Loucy (cell line): ENCODE measurements around the gene ARR3.

Experiments used
- H2AFZ ChIP-seq: fragments of 200-600 bp; sonication (generic); 2 replicates; pipeline ENCODE4 v1.6.0; 2016; ENCODE audit warnings: antibody characterized with exemption, mild to moderate bottlenecking, low read length, moderate library complexity
- H3F3A ChIP-seq: fragments of 200-600 bp; 2 replicates; pipeline ENCODE4 v1.6.0; 2016; ENCODE audit warnings: antibody characterized with exemption, low read depth, mild to moderate bottlenecking
- H3K27me3 ChIP-seq: fragments of 200-600 bp; sonication (generic); 2 replicates; pipeline ENCODE4 v1.6.1; 2014; ENCODE audit warnings: low read length, mild to moderate bottlenecking; ENCODE audit not compliant: insufficient read depth, poor library complexity, severe bottlenecking
- H3K36me3 ChIP-seq: fragments of 200-600 bp; sonication (generic); 2 replicates; pipeline ENCODE4 v1.6.1; 2016; ENCODE audit warnings: low read length; ENCODE audit not compliant: insufficient read depth
- H3K4me1 ChIP-seq: fragments of 200-600 bp; sonication (generic); 2 replicates; pipeline ENCODE4 v1.5.1; 2014; ENCODE audit warnings: low read length, mild to moderate bottlenecking; ENCODE audit not compliant: insufficient read depth, poor library complexity, severe bottlenecking
- H3K4me2 ChIP-seq: fragments of 200-600 bp; sonication (generic); 2 replicates; pipeline ENCODE4 v1.6.0; 2014; ENCODE audit warnings: antibody characterized with exemption, low read length, low read depth, mild to moderate bottlenecking; ENCODE audit not compliant: poor library complexity, severe bottlenecking
- H3K4me3 ChIP-seq: fragments of 200-600 bp; sonication (generic); 2 replicates; pipeline ENCODE4 v1.5.1; 2014; ENCODE audit warnings: low read length, mild to moderate bottlenecking, mixed read lengths; ENCODE audit not compliant: poor library complexity, severe bottlenecking
- H3K79me2 ChIP-seq: fragments of 200-600 bp; sonication (generic); 2 replicates; pipeline ENCODE4 v1.6.1; 2014; ENCODE audit warnings: low read length; ENCODE audit not compliant: insufficient read depth
- H3K9ac ChIP-seq: fragments of 200-600 bp; sonication (generic); 2 replicates; pipeline ENCODE4 v1.6.0; 2014; ENCODE audit warnings: mild to moderate bottlenecking, low read depth, low read length, moderate library complexity; ENCODE audit not compliant: poor library complexity, severe bottlenecking
- H3K9me2 ChIP-seq: fragments of 200-600 bp; sonication (generic); replicated peaks from 2 replicates; pipeline ENCODE4 v1.6.1; 2016; ENCODE audit warnings: low read depth, low read length, mixed read lengths
- H3K9me3 ChIP-seq: fragments of 200-600 bp; sonication (generic); 2 replicates; pipeline ENCODE4 v1.6.1; 2014; ENCODE audit warnings: mild to moderate bottlenecking, antibody characterized with exemption, low read length, low read depth; ENCODE audit not compliant: insufficient read depth
- H4K20me1 ChIP-seq: fragments of 200-600 bp; sonication (generic); 2 replicates; pipeline ENCODE4 v1.6.0; 2014; ENCODE audit warnings: antibody characterized with exemption, low read length, mild to moderate bottlenecking; ENCODE audit not compliant: insufficient read depth, poor library complexity, severe bottlenecking
- CTCF ChIP-seq: fragments of 200-600 bp; sonication (generic); conservative IDR thresholded peaks from 2 replicates; pipeline ENCODE4 v1.5.1; 2014; ENCODE audit warnings: mild to moderate bottlenecking, antibody characterized with exemption, low read length
- EZH2phosphoT487 ChIP-seq: fragments of 200-600 bp; IDR thresholded peaks from 2 replicates; pipeline ENCODE4 v1.6.1; 2018; ENCODE audit warnings: antibody characterized with exemption, mild to moderate bottlenecking, moderate library complexity, borderline replicate concordance

Gene ARR3

DNA sequence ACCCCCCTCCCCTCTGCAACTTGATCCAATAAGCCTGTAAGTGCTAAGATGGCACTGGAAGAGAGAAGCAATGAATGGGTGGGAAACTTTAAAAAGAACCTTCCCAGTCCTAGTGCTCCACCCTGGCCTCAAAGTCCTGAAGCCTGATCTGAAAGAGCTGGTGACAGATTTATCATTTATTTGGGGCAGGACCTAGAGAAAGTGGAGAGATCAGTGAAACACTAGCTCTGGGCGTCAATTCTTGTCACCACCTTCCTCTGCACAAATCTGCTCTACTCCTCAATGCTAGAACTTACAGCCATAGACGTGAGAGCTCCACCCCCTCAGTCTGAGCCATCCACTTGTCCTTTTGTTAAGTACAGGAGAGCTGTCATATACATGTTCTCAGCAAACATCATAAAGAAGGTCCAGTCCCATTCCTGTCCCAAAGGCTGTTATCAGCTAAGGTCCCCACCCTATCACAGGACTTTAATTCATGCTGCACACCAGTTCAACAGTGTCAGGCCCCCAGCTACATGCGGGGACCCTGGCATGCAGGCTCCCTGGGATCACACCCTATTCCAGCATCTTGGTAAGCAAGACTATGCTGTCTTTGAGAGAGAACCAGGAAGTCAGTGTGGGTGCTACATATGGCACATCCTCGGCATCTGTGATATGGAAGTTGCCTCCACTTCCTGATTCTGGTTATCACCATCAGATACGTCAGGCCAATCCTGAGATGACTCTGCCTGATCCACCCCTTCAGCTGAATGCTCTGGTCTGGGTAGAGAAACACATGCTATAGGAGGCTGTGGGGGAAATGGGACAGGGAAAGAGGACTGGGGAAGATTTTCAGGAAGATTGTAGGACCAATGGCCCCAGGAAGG, 10.5 kb upstream of the ARR3 start:
- no peaks in the 10 kb centered on the region for H4K20me1 ChIP-seq
- H3K4me2 ChIP-seq, result no peak overlapping the region
- no peaks in the 10 kb centered on the region for H3K9me2 ChIP-seq
- H3F3A ChIP-seq, result no peaks in the 10 kb centered on the region
- no peaks in the 10 kb centered on the region for H3K79me2 ChIP-seq
- no peaks in the 10 kb centered on the region for H3K9me3 ChIP-seq
- H3K27me3 ChIP-seq, result no peaks in the 10 kb centered on the region
- no peak overlapping the region for H3K9ac ChIP-seq
- no peak overlapping the region for H3K4me3 ChIP-seq
- no peaks in the 10 kb centered on the region for H3K4me1 ChIP-seq
- TF ChIP-seq EZH2phosphoT487 (no peak), CTCF (no peak)
- H2AFZ ChIP-seq, result no peak overlapping the region
- H3K36me3 ChIP-seq, result no peaks in the 10 kb centered on the region

DNA sequence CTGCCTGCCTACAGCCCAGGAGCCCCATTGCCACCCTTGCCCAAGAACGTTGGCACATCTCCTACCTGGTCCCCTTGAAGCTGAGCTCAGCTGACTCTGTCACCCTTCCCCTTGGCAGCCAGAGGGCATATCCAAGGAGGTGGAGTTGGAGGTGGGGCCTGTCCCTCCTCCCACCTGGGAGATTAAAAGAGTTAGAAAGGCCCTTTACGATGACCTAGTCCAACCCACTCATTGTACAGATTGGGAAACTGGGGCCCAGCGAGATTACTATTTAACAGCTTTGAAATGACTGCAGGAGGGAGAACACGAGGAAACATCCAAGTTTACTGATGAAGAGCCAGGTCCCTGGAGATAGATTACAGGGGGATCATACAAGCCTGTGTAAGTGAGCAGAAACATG, 8.0 kb upstream of the ARR3 start, which contains the start of gene P2RY4:
TSS of gene P2RY4 (minus strand) at position 101 of the 400 bp plus-strand sequence. CDS start 580 bp downstream, outside the sequence.
- Histone ChIP-seq H4K20me1 (no peaks in the 10 kb centered on the region), H3K4me3 (no peak within 1 kb of the TSS), H3K79me2 (no peaks in the 10 kb centered on the region), H3K4me2 (no peak within 1 kb of the TSS), H3K4me1 (no peaks in the 10 kb centered on the region), H3K9me3 (no peaks in the 10 kb centered on the region), H3K9ac (no peak within 1 kb of the TSS), H3F3A (no peaks in the 10 kb centered on the region), H3K27me3 (no peaks in the 10 kb centered on the region), H2AFZ (no peak within 1 kb of the TSS), H3K9me2 (no peaks in the 10 kb centered on the region), H3K36me3 (no peaks in the 10 kb centered on the region)
- TF ChIP-seq CTCF (no peak), EZH2phosphoT487 (no peak)

DNA sequence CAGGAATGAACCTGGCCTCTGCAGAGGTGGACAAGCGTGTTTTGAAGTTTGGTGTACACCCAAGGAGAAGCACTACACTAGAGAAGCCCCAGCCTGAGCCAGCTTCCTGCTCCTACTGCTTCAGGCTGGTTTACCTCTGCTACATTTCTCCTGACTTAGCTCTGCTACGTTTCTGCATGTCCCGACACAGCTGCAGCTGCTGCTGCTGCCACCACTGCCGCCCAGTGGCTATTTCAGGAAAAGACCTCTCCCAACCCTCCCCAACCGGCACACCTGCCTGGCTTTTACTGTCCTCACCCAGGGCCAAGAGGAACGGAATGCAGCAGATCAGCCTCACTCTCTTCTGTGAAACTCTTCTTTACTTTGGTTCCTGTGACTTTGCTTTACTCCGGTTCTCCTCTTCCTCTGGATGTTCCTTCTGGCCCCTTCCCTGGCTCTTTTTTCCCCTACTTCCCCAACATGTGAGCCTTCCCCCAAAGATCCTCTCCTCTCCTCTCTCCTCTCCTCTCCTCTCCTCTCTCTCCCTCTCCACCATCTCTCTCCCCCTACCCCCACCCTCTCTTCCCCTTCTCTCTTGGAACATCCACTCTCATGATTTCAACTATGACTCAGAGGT, 5.1 kb upstream of the ARR3 start:
- no peaks in the 10 kb centered on the region for H4K20me1 ChIP-seq
- H3K79me2 ChIP-seq, result no peaks in the 10 kb centered on the region
- H2AFZ ChIP-seq, result no peak overlapping the region
- H3K4me3 ChIP-seq, result no peak overlapping the region
- H3F3A ChIP-seq, result no peaks in the 10 kb centered on the region
- H3K9me2 ChIP-seq, result no peaks in the 10 kb centered on the region
- H3K36me3 ChIP-seq, result no peaks in the 10 kb centered on the region
- no peak overlapping the region for H3K4me2 ChIP-seq
- TF ChIP-seq EZH2phosphoT487, result no peak
- TF ChIP-seq CTCF, result peak; percentile 59
- no peaks in the 10 kb centered on the region for H3K9me3 ChIP-seq
- no peak overlapping the region for H3K9ac ChIP-seq
- H3K27me3 ChIP-seq, result no peaks in the 10 kb centered on the region
- no peaks in the 10 kb centered on the region for H3K4me1 ChIP-seq
